Activated CD4-positive, alpha-beta T cell treated with anti-CD3 and anti-CD28 coated beads, Interleukin-2, amount 10 ng/mL, durations not matched to agents 7 days and 5 days (primary cell): ENCODE measurements around the gene KRT10. TPM values are rescaled to one million over a fixed set of nuclear protein-coding genes. Genes with fewer than 3 reads are reported as not detected.
A peak's percentile ranks its signal among the peaks of the same experiment; 100 is the strongest.
"Not testable (repeated sequence)": the region's sequence is repeated elsewhere in the genome, so short reads cannot be mapped to it uniquely, and the experiment has no call there.

ENCODE experiments used
- CTCF ChIA-PET: fragments of 350-600 bp; sonication (Branson Sonifier 250); formaldehyde crosslinking; loops from one replicate; lab custom pipeline; 2021; ENCODE audit warnings: antibody characterized with exemption; lab: Charles Lee
- POLR2A ChIA-PET: fragments of 350-600 bp; sonication (Branson Sonifier 250); formaldehyde crosslinking; loops from one replicate; lab custom pipeline; 2021; ENCODE audit warnings: antibody characterized with exemption; lab: Charles Lee
- DNase-seq: peaks from one replicate; pipeline ENCODE4 v3.0.0-alpha.2; 2020
- H3K27ac Mint-ChIP-seq: one replicate; pipeline ENCODE4 v1.8.0; 2021; ENCODE audit warnings: mild to moderate bottlenecking, moderate library complexity, mixed read lengths
- H3K27me3 Mint-ChIP-seq: one replicate; pipeline ENCODE4 v1.8.0; 2021; ENCODE audit warnings: mixed read lengths
- H3K36me3 Mint-ChIP-seq: one replicate; pipeline ENCODE4 v1.8.0; 2021; ENCODE audit warnings: low read depth, mixed read lengths
- H3K4me1 Mint-ChIP-seq: one replicate; pipeline ENCODE4 v1.8.0; 2021; ENCODE audit warnings: mixed read lengths
- H3K4me3 Mint-ChIP-seq: one replicate; pipeline ENCODE4 v1.8.0; 2021; ENCODE audit warnings: mild to moderate bottlenecking, moderate library complexity, mixed read lengths
- H3K9me3 Mint-ChIP-seq: one replicate; pipeline ENCODE4 v1.8.0; 2021; ENCODE audit warnings: mixed read lengths
- total RNA-seq, 2 experiments: library from RNA; stranded (reverse); gene quantifications; one replicate each; pipeline ENCODE4 v1.2.3, GENCODE V29; 2021

KRT10 gene
- total RNA-seq, 2 experiments from 2014 or later, result 21.0 to 22.9 TPM

DNA sequence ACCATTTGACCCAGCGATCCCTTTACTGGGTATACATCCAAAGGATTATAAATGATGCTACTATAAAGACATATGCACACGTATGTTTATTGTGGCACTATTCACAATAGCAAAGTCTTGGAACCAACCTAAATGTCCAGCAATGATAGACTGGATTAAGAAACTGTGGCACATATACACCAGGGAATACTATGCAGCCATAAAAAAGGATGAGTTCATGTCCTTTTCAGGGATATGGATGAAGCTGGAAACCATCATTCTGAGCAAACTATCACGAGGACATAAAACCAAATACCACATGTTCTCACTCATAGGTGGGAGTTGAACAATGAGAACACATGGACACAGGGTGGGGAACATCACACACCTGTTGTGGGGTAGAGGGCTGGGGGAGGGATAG lies 7.8 kb downstream of the KRT10 start:
- peaks cover 37% of the 10 kb centered on the region for H3K27me3 Mint-ChIP-seq
- H3K4me1 Mint-ChIP-seq, result peaks cover 16% of the 10 kb centered on the region
- H3K27ac Mint-ChIP-seq, POLR2A ChIA-PET, H3K9me3 Mint-ChIP-seq, DNase-seq, H3K4me3 Mint-ChIP-seq: not testable (repeated sequence)
- H3K36me3 Mint-ChIP-seq, result peaks cover 29% of the 10 kb centered on the region
- CTCF ChIA-PET, result interaction anchor here (1.0 kb wide), 1 partner anchor 851 kb away, joined by 5 read pairs; no protein-coding TSS in a partner anchor

DNA sequence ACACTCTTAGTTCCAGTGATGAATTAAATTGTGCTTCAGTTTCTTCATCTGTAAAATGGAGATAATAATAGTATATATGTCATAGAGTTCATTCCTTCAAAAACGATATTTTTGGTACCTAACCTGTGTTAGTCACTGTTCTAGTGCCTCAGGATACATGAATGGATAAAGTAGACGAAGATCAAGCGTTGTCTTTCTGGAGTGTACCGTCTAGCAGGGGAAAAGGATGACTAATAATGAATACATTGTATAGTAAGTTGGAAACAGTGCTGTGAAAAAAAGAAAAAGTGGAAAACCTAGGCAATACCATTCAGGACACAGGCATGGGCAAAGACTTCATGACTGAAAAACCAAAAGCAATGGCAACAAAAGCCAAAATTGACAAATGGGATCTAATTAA lies 8.6 kb downstream of the KRT10 start:
- H3K4me1 Mint-ChIP-seq, result peaks cover 14% of the 10 kb centered on the region
- DNase-seq, result no peak
- ChIA-PET CTCF (no interaction called here), POLR2A (no interaction called here)
- no peak overlapping the region for H3K4me3 Mint-ChIP-seq
- H3K27ac Mint-ChIP-seq, result no peak overlapping the region
- H3K36me3 Mint-ChIP-seq, result peaks cover 22% of the 10 kb centered on the region
- H3K9me3 Mint-ChIP-seq, result peaks cover 2% of the 10 kb centered on the region
- peaks cover 43% of the 10 kb centered on the region for H3K27me3 Mint-ChIP-seq

DNA sequence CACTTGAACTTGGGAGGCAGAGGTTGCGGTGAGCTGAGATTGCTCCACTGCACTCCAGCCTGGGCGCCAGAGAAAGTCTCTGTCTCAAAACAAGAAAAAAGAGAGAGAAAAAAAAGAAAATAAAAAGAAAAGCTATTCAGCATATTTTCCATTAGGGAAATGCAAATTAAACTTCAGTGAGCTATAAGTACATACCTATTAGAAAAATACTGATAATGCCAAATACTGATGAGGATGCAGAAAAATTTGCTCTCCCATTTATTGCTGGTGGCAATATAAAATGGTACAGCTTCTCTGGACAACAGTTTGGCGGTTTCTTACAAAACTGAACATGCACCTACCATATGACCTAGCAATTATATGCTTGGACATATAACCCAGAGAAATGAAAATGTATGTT lies 9.8 kb downstream of the KRT10 start:
- Mint-ChIP-seq H3K4me3 (no peak overlapping the region), H3K27ac (no peak overlapping the region), H3K27me3 (peaks cover 49% of the 10 kb centered on the region), H3K36me3 (peaks cover 12% of the 10 kb centered on the region), H3K4me1 (peaks cover 9% of the 10 kb centered on the region), H3K9me3 (peaks cover 2% of the 10 kb centered on the region)
- POLR2A ChIA-PET, result no interaction called here
- CTCF ChIA-PET, result interaction anchor here (0.8 kb wide), 1 partner anchor 850 kb away, joined by 4 read pairs; no protein-coding TSS in a partner anchor
- DNase-seq, result no peak

DNA sequence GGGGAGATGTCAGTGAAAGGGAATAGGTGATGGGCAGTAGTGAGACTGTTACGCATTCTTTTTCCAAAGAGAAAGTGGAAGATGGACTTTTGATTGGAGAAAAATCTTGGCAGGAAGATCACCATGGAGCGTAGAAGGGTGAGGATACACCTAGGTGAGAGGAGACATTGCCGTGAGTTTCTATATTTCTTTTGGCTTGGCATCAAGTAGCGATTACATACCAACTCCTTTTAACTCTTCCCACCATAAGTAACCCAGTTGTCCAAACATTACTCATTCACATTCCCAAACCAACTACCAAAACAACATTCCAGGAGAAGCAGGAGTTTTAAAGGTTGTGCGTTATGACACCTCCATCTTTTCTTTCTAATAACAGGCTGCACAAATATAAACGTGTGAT lies 11.9 kb downstream of the KRT10 start:
- CTCF ChIA-PET, result no interaction called here
- H3K27me3 Mint-ChIP-seq, result peaks cover 66% of the 10 kb centered on the region
- no peaks in the 10 kb centered on the region for H3K36me3 Mint-ChIP-seq

DNA sequence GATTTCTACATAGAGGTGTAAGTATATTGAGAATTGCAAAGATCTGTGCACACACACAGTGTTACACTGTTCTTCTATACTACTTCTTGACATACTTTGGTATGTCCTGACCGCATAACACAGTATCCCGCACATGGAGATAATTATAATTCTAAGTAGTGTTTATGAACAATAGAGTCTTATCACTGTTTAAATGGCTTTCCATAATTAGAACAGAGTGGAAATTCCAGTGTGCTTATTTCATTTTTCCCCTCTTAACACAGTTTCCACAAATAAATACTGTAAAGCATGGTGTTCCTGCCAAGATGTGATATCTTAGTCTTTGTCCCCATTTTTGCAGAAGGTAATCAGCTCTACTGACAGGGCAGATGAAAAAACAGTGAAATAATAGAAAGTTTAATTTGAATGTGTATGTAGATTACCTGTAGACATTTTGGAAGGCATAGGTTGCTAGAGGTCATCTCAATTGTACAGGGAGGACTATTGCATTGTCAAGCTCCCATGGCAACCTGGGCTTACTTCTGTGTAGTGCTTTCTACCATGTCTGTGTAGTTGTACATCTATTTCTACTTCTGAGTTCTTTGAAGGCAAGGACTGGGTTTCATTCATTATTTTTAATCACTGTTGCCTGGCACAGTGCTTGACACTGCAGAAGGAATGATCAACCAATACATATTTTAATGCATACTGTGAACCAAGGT lies 12.5 kb downstream of the KRT10 start:
- POLR2A ChIA-PET, result no interaction called here
- no peak for DNase-seq
- Mint-ChIP-seq H3K36me3 (no peaks in the 10 kb centered on the region), H3K4me3 (no peak overlapping the region), H3K27ac (no peak overlapping the region), H3K27me3 (peaks cover 72% of the 10 kb centered on the region), H3K4me1 (no peaks in the 10 kb centered on the region), H3K9me3 (peaks cover 2% of the 10 kb centered on the region)
- CTCF ChIA-PET, result interaction anchor here (0.8 kb wide), 1 partner anchor 9 kb away, joined by 3 read pairs; no protein-coding TSS in a partner anchor

More for the DNA sequence above, 11.9 kb downstream of the KRT10 start:
- Mint-ChIP-seq H3K4me3 (no peak overlapping the region), H3K27ac (no peak overlapping the region), H3K4me1 (no peaks in the 10 kb centered on the region), H3K9me3 (peaks cover 2% of the 10 kb centered on the region)
- no peak for DNase-seq
- POLR2A ChIA-PET, result no interaction called here

DNA sequence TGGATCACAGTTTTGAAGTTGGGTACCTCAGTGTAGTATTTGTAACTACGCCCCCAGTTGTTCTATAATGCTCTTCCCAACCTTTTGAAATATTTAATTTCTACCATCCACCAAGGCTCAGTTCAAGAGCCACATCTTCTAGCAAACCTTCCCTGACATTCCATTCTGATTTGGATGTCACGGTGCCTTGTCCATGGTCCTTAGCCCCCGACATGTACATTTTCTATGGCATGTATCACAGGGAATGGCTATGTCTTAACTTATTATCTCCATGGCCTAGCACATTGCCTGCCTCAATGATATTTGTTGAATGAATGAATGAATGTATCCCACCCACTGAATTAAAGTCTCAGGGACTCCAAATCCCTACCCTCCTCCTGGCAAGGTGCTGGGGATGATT lies 16.3 kb downstream of the KRT10 start:
- Mint-ChIP-seq H3K36me3 (no peaks in the 10 kb centered on the region), H3K4me1 (peaks cover 3% of the 10 kb centered on the region), H3K27me3 (peaks cover 57% of the 10 kb centered on the region), H3K27ac (no peak overlapping the region), H3K4me3 (no peak overlapping the region), H3K9me3 (no peaks in the 10 kb centered on the region)
- POLR2A ChIA-PET, result no interaction called here
- CTCF ChIA-PET, result interaction anchor here (1.0 kb wide), 2 partner anchors 13 to 862 kb away, joined by 3 to 4 read pairs; no protein-coding TSS in a partner anchor
- DNase-seq, result no peak

DNA sequence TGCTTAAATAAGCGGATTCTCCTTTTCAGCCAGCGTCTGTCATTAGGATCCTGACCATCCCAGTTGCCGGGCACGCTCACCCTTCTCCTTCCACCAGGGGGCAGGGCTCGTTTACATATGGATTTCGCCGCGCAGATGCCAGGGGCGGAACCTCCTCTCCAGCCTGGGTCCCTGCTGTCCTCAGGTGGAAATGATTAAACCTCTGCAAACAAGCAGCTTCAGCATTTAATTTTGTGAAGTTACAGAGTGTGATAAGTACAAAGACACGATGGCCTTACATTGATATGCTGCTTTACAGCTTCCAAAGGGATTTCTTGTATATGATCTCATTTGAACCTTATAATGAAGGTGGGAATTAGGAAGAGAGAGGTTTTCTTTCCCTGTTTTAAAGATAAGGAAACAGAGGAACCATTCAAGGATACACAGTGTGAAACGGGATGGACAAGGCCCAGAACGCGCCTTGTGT lies 18.8 kb downstream of the KRT10 start:
- H3K27ac Mint-ChIP-seq, result no peak overlapping the region
- H3K4me1 Mint-ChIP-seq, result peaks cover 3% of the 10 kb centered on the region
- POLR2A ChIA-PET, result no interaction called here
- H3K4me3 Mint-ChIP-seq, result no peak overlapping the region
- peaks cover 44% of the 10 kb centered on the region for H3K27me3 Mint-ChIP-seq
- CTCF ChIA-PET, result interaction anchor here (1.7 kb wide), 1 partner anchor 859 kb away, joined by 4 read pairs; no protein-coding TSS in a partner anchor
- no peaks in the 10 kb centered on the region for H3K9me3 Mint-ChIP-seq
- no peaks in the 10 kb centered on the region for H3K36me3 Mint-ChIP-seq
- DNase-seq, result peak; percentile 78

DNA sequence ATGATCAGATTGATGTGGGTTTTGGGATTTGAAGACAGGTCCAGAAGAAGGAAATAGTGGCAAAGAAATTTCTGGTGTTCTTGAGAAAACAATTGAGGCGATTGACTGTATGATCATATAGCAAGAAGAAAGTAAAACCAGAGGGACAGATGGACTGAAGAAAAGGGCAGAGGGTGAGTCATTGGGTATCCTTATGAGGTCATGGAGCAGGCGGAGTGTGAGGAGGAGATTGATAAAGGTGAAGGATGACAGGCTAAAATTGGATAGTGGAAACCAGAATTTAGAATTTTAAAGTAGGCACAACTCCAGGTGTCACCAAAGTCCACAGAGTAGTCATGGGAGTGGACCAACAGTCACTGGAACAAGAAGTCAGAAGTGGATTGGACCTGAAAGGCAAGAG lies 21.3 kb downstream of the KRT10 start:
- Mint-ChIP-seq H3K4me1 (peaks cover 3% of the 10 kb centered on the region), H3K9me3 (no peaks in the 10 kb centered on the region), H3K27me3 (peaks cover 40% of the 10 kb centered on the region), H3K4me3 (no peak overlapping the region), H3K36me3 (no peaks in the 10 kb centered on the region), H3K27ac (no peak overlapping the region)
- ChIA-PET POLR2A (no interaction called here), CTCF (no interaction called here)
- no peak for DNase-seq

DNA sequence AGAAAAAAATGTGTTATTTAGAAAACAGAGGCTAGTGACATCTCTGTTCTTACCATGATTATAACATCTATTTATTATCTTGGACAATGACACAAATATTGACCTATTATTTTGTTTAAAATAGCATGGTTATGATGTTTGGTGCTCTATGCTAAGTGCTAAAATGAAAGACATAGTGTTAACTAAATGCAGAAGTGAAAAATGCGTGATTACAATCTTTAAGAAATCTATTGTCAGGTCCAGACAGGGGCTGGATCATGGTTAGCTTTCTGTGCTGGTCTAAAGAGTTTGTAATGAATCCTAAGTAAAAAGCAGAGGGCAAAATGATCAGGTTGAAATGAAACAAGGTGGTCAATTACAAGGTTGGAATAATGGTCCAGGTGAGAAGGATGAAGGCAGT lies 22.0 kb downstream of the KRT10 start:
- peaks cover 36% of the 10 kb centered on the region for H3K27me3 Mint-ChIP-seq
- DNase-seq, result no peak
- no peaks in the 10 kb centered on the region for H3K9me3 Mint-ChIP-seq
- ChIA-PET POLR2A (no interaction called here), CTCF (no interaction called here)
- H3K36me3 Mint-ChIP-seq, result no peaks in the 10 kb centered on the region
- H3K4me1 Mint-ChIP-seq, result peaks cover 3% of the 10 kb centered on the region
- H3K4me3 Mint-ChIP-seq, result no peak overlapping the region
- no peak overlapping the region for H3K27ac Mint-ChIP-seq

DNA sequence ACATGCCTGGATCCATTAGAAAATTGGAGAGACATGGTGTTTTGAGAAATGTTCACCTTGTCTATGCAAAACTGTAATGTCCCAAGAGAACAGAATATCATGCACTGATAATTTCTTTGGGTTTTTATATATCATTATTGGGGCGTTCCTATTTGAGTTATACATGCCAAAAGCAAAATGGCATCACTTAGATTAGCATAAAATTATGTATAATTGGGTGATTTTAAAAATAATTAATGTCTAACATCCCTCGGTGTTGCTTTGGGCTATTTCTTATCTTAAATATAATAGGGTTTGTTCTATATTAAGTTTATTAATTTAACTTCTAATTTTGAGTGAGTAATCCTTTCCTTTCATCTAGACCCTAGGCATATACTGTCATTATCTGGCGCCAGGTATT lies 22.6 kb downstream of the KRT10 start, which contains the start of gene KRT28:
TSS of gene KRT28 (minus strand) at position 101 of the 400 bp plus-strand sequence. CDS start at position 35, 66 bp downstream.
- DNase-seq, result no peak
- no peaks in the 10 kb centered on the region for H3K36me3 Mint-ChIP-seq
- no peak within 1 kb of the TSS for H3K4me3 Mint-ChIP-seq
- peaks cover 3% of the 10 kb centered on the region for H3K4me1 Mint-ChIP-seq
- CTCF ChIA-PET, result no interaction called here
- no peaks in the 10 kb centered on the region for H3K9me3 Mint-ChIP-seq
- H3K27ac Mint-ChIP-seq, result no peak within 1 kb of the TSS
- peaks cover 32% of the 10 kb centered on the region for H3K27me3 Mint-ChIP-seq
- POLR2A ChIA-PET, result no interaction called here

DNA sequence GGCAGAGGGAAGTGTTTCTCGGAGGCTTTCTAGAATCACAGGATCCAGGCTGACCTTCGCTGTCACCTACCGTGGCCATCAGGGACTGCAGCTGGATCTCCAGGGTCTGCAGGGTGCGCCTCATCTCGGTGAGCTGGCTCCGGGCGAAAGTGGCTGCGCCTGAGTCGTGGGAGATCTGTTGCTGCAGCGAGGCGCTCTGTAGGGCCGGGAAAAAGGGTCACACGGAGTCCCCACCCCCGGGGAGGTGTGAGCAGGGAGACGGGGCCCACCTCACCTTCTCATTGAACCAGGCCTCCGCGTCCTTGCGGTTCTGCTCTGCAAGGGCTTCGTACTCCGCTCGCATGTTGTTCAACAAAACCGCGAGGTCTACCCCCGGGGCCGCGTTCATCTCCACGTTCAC lies 25.6 kb downstream of the KRT10 start:
- CTCF ChIA-PET, result interaction anchor here (1.0 kb wide), 1 partner anchor 866 kb away, joined by 3 read pairs; no protein-coding TSS in a partner anchor
- H3K27ac Mint-ChIP-seq, result no peak overlapping the region
- no peaks in the 10 kb centered on the region for H3K36me3 Mint-ChIP-seq
- H3K4me3 Mint-ChIP-seq, result no peak overlapping the region
- H3K4me1 Mint-ChIP-seq, result no peaks in the 10 kb centered on the region
- no peak for DNase-seq
- no peaks in the 10 kb centered on the region for H3K9me3 Mint-ChIP-seq
- POLR2A ChIA-PET, result no interaction called here
- peaks cover 33% of the 10 kb centered on the region for H3K27me3 Mint-ChIP-seq

DNA sequence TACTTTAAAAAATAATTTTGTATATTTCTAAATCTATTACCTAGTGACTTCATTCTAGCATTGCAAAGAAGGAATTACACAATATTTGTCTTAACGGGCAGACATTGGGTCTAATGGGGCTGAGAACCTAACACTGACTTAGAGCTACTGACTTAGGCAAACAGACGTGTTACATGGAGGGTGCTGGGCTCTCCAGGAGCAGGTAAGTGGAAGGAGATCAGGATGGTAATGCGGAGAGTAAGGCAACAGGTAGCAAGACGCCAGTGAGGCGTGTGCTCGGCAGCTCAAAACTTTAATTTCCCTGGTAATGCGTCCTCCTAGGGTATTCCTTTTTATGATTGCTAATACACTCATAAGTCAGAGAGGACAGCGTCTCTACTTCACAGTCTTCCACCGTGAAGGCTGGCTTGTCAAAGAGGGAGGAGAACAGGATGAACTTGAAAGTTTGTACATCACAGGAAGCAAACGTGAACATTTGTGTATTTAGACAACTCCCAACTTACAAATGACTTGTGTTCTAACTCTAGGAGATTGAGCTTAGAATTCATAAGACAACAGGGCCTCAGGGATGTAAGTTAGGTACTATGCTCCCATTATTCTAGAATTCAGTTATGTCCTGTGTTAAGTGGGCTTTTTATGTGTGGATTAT lies 27.3 kb downstream of the KRT10 start:
- Mint-ChIP-seq H3K4me3 (no peak overlapping the region), H3K36me3 (no peaks in the 10 kb centered on the region), H3K27ac (no peak overlapping the region), H3K9me3 (no peaks in the 10 kb centered on the region), H3K27me3 (peaks cover 33% of the 10 kb centered on the region), H3K4me1 (no peaks in the 10 kb centered on the region)
- ChIA-PET POLR2A (no interaction called here), CTCF (no interaction called here)
- DNase-seq, result no peak

DNA sequence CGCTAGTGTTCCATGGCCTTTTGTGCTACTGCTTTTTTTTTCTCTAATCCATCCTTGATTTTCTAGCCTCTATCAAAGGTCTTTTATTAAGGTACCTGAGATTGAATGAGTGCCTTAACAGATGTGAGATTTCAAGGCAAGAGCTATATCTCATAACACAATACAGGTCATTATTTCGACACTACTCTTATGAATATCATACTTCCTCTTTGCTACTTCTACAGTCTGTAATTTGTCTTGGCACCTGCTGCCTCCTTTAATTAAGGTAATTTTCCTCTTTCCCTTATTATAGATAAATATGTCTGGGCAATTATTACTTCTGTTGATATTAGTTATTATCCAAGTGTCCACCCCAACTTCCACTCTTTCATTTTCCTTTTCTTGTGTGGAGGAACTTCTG lies 27.9 kb downstream of the KRT10 start:
- no peak for DNase-seq
- H3K36me3 Mint-ChIP-seq, result no peaks in the 10 kb centered on the region
- peaks cover 30% of the 10 kb centered on the region for H3K27me3 Mint-ChIP-seq
- H3K4me3 Mint-ChIP-seq, result no peak overlapping the region
- ChIA-PET CTCF (no interaction called here), POLR2A (no interaction called here)
- H3K27ac Mint-ChIP-seq, result no peak overlapping the region
- H3K9me3 Mint-ChIP-seq, result no peaks in the 10 kb centered on the region
- no peaks in the 10 kb centered on the region for H3K4me1 Mint-ChIP-seq
